T-helper 2 cell (primary cell): ENCODE results near the gene WBP11.

Experiments used
- DNase-seq, 5 experiments: peaks; one replicate each; pipeline versions ENCODE4 v3.0.0 to v3.0.0-alpha.2; 2012 to 2022
- total RNA-seq, 2 donors: gene quantifications; one replicate each; lab custom pipeline; 2026; lab: John Stamatoyannopoulos, UW

Gene WBP11
- total RNA-seq, result 161 to 212 reads per million in 2 donors

DNA sequence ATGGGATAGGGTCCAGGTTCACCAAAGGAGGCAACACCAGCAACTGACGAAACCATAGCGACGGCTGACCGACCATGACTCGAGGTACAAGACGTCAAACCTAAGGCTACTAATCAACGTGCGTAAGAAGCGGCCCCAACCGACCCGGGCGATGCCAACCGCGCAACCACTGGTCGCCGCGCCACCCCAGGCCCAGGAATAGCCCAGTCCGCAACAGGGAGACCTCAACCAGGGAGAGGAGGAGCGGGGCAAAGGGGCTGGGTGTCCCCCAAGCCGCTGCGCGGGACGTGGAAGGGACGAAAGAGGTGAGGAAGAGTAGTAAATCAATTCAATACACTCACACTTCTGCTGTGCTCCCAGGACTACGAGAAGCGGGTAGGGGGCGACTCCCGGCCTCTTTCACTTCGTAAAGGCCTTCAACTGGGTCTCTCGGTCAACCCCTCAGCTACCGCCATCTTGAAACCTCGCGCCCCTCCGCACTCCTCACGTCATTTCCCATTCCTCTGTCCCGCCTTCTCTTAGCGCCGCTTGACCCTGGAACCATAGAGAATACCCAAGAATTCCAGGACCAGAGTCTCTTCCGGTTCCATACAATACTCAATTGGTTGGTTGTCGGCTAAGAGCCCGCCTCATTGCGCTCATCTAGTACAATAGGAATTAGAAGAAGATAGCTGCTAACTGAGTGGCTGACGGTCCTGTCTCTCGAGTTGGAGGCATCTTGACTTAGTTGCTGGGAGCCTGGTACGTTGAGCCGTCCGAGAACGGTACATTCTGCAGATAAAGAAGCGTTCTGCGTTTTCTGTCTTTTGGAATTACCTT is at the start of gene WBP11, which contains the start of gene C12orf60:
Gene WBP11, minus strand, starts transcription at position 468 of the 819 bp plus-strand sequence. CDS start 2,095 bp downstream, outside the sequence.
Gene C12orf60, plus strand, starts transcription at position 660 of the 819 bp plus-strand sequence. CDS start 19,266 bp downstream, outside the sequence.
- peak; percentile 63 to 98 (median 83) for DNase-seq

DNA sequence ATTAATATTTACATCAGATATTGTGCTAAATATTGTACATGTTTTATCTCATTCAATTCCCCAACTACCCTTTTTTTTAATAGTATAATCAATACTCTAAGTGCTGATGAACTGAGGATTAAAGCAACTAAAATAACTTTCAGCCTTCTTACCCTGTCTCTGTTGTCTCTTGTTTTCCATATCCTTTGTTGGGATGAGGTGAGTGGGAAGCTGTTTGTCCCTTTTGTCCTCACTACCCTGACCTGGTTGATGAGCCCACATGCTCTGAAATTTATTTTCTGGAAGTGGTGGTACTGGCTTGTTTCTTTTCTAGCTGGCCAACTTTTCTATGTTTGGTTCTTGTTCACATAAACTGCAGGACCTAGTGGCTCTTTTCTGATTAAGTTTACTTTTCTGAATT is 49.6 kb upstream of the WBP11 start:
- DNase-seq, result no peak

DNA sequence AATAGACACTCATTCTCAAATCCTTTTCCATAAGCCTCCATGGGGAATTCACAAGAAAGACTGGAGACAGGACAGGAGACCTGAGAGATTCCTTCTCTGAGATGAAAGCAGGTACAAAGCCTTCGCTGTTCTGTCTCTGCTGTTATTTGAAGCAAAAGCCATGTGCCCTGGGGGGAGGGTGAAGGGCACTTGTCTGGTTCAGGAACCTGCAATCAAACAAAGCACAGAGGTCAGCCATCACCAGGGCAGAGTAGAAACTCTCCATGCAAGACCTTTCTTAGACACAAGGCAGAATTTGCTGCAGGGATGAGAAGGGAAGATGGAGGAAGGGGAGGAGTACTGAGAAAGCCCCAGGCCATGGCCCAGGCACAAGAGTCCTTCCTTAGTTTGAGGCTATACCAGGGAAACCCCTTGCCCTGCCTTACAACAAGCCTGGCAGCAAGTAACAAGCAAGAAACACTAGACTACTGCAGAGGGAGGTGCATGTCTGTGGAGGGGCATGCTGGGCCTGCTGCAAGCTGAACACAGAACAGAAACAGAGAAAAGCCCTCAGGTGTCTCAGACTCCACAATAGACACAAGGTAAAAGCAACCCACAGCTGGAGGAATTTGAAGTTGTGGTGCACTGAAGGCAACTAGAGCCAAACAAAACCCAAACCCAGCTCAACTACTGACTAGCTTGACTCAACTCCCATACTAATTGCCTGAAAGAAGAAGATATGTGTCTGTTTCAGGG is 47.8 kb upstream of the WBP11 start:
- no peak for DNase-seq

DNA sequence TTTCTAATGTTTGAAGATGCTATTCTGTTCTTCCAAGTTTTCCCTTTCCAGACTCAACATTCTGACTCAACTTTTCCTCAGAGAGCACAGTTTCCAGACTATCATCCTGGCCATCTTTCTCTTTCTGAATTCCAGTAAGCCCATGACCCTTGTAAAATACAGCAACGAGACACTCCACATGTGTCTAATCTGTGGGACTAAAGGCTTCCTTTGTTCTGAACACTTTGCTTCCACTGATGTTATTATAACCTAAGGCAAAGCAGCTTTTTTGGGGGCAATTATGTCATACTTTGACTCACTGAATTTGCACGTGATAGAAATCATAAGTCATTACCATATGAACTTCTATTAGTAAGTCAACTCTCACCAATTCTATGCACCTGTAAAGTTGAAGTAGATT is 46.4 kb upstream of the WBP11 start:
- DNase-seq, result no peak

DNA sequence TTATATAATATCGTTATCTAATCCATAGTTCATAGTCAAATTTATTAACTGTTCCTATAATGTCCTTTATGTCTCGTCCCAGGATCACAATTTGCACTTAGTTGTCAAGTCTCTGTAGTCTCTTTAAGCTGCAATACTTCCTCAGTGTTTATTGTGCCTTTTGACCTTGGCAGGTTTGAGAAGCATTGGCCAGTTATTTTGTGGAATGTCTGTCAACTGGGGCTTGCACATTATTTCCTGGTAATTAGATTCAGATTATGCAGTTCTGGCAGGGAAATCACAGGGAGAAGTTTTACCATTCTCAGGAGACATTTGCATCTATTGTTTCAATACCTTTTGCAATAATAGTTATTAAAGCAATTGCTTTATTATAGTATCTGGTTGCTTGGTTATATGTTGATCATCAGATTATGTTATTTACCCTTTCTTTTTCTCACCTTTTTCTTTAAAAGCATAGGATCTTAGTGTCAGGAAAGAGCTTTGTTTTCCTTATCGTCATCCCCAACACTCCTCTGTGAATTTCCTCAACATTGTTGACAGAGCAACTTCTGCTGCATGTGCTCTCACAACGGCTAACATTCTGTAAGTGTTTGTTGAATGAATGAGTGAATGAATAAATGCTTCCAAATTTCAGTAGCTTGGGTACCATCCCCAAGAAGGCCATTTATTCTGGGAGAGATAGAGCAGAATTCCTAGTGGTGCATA is 43.8 kb upstream of the WBP11 start:
- no peak for DNase-seq

DNA sequence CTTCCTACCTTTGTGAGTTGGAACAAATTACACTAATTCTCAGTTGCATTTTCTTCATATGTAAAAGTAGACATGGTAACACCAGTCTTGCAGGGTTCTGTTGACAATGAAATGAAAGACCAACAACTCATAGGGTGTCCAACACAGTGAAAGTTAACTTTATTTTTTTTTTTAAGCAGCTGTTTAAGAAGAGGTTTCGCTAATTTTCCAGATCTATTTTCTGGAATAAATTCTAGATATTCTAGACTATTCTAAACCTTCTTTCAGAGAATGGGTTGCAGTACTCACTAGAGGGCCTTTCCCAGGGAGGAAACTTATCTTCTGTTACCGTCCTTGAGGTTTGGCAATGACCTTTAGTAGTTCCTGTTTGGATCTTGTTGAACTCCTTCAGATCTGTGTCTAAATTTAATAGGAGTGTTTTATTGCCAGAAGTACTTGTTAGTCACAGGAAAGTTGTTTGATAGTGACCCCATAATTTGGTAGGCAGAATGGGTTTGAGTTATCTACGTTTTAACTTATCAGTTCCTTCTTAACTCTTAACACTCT is 42.8 kb upstream of the WBP11 start:
- no peak for DNase-seq

DNA sequence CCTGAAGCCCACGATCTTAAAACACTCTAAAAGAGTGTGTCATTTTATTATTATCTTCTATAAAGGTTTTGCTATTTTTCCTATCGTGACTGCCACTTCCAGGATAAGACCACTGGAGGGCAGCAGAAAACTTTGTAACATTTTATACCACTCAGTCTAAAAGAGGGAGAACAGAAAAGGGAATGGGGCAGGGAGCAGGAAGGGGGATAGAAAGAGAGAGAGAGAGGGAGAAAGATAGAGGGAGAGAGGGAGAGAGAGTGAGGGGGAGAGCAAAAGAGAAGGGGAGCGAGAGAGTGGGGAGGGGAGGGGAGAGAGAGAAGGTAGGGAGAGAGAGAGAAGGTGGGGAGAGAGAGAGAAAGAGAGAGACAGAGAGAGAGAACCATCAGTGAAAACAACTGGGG is 42.1 kb upstream of the WBP11 start:
- peak in 2 of 5 experiments; percentile 29 to 47 for DNase-seq

DNA sequence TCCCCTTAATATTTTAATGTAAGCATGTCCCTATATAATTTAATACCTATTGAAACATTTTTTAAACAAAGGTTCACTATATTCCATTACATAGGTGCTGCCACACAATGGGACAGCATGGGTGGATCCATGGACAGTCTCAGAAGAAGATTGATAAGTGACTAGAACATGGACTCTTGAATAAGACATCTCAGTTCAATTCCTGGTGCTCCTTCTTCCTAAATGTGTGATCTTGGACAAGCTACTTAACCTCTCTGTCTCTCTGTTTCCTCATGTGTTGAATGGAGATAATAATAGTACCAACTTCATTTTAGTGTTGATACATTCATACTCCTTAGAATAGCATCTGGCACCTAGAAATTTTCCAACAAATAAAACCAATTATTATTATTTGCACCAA is 41.1 kb upstream of the WBP11 start:
- no peak for DNase-seq

DNA sequence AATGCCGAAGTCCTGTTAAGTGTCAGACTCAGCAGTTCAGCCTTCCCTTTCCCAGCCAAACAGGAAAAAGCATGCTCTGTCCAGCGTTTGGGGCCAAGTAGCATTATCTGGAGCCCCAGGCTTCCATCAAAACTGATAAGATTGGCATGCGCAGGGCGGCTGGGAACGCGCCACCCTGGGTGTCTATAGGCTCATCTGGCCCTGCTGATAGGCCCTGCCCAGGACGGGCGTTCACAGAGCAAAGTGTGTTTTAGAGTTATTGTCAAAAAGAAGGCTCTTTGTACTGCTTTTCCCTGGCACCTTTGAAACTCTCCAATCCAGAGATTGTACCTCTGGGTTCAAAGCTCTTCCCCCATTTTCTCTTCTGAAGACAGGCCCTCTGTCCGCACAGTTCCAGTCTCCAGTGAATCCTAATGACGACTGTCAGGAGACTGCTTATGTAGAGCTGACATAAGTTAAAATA is 40.2 kb upstream of the WBP11 start, which contains the start of gene ART4:
Gene ART4, minus strand, starts transcription at position 102 of the 463 bp plus-strand sequence. CDS start 413 bp downstream, outside the sequence.
- no peak for DNase-seq

DNA sequence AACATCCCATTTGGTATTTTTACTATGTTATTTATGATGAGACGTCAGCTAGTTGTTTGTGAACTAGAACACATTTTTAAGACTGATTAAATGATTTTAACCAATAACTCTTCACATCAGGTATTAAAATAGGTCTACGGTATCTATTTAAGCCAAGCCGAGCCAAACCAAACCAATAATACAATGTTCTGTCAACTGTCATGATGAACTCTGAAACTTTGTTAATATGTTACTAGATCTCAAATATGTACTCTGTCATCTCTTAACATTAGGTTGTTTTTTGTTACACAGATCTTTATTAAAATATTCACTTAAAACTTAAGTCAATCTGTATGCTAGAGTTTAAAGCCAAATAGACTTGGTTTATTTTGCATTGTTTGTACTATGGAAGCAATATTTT is 39.0 kb upstream of the WBP11 start:
- DNase-seq, result no peak

DNA sequence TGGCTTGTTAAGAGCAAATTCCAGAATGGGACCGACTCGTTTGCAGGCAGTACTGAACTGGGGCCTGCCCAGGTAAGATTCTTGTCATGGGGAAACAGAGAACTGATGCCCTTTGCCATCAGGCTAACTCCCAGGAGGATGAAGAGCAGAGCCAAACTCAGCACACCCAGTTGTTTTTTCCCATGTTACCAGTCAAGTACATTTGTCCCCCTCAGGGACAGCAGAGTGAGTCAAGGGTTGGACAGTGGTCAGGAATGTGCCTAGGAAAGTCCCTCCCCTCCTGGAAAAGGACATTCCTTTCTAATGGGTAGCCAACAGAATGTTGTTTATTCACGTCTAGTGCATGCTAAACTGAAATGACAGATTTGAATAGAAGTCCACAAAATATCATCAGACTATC is 38.5 kb upstream of the WBP11 start:
- no peak for DNase-seq

DNA sequence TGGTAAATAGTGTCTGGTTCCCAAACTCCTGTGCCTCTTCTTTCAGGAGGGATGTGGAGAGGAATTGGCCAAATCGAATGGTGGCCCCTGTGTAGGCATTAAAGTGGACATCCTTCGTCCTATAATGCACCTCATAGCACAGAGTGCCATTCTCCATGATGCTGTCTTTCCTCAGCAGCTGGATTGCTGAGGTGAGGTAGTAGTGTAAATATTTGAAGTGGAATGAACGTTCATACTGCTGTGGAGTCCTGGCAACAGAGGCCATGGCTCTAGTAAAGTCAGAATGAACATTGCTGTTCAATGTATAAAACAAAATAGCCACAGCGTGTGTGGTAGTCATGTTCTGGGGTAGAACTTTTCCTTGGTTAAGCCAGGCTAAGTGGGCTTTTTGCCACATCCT is 37.3 kb upstream of the WBP11 start:
- no peak for DNase-seq

DNA sequence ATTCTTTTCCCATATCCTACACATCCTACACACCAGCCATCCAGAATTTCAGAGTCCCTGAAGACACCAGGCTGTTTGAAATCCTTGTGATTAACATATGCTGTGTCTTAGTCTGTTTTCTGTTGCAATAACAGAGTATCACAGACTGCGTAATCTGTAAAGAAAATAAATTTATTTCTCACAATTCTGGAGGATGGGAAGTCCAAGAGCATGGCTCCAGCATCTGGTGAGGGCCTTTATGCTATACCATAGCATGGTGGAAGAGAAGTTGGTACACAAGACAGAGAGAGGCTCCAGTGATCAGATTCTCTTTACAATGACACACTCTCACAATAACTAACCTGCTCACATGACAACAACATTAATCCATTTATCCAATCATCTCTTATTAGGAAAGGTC is 36.0 kb upstream of the WBP11 start:
- DNase-seq, result no peak

DNA sequence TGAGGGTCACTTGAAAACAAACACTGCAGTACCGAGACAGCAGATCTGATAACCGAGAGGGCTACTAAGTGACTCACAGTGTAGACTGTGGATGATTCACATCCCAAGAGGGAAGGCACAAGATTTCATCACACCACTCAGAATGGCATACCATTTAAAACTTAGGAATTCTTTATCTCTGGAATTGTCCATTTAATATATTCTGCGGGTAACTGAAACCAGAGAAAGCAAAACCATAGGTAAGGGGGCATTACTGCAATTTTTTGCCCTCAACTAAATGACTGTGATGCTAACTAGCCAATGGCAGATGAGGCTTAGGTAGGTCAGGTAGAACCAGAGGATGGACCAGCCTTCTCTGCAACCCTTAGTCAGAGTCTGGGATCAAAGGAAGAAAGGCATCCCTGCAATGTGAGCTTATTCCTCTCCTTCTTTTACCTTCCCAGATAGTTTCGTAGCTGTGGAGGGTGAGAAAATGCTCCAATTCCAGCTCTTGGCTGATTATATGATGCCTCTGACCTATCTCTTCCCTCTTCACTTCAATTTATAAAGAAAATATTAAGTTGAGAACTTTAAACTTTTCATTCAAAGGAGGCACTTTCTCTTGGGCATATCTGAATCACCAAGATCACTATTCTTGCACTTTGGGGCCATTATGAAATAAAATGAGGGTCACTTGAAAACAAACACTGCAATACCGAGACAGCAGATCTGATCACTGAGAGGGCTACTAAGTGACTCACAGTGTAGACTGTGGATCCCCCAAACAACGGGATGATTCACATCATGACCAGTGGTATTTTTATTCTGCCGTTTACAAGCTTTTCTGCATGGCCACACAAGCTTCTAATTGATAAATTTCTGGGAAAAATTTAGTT is 33.3 kb upstream of the WBP11 start:
- DNase-seq, result no peak

DNA sequence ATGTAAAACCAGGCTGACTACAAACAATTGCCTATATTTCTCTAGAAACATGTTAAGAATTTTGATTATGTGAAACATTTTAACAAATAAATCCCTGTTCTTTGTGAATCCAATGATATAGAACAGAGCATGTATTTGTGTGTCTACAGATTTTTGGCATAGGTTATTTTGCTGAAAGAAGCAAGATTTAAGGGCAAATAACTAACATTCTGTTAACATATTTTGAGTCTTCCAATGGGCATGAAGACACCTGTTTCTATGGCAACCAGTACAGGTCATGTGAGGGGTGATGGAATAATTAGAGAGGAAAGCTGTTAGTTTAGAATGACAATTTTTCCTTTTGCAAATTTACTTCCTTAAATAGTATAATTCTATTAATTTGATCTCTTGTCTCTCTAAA is 31.2 kb upstream of the WBP11 start:
- DNase-seq, result no peak

DNA sequence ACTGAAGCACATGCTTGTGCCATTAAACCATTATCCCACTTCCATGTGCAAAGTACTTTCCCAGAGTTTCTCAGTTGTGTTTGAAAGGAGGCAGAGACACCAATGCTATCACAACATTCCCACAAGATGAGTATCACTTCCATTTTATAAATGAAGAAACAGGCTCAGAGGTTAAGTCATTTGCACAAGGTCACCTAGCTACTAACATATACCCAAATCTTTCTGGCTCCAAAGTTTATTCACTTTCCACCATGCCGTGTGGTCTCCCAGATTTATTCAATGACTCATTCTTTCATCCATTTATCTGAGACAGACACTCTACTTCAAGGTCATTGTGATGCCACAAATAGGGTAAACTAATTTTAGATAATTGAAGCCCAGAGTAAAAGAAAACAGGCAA is 30.7 kb upstream of the WBP11 start:
- DNase-seq, result no peak

DNA sequence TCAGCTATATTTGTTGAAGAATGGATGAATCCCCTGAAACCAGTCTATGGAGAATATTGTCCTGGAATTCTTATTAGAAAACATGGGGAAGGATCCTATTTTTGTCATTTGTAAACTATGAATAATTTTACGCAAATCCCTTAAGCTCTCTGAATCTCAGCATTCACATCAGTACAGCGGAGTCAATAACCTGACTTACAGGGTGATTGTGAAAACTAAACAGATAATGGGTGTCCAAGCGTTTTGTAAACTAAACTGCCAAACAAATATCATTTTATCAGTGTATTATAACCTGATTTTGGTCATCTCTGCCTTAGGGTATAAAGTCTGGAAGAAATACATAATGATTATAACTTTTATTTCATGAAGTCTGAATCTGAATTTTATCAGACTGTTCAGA is 30.1 kb upstream of the WBP11 start:
- no peak for DNase-seq

DNA sequence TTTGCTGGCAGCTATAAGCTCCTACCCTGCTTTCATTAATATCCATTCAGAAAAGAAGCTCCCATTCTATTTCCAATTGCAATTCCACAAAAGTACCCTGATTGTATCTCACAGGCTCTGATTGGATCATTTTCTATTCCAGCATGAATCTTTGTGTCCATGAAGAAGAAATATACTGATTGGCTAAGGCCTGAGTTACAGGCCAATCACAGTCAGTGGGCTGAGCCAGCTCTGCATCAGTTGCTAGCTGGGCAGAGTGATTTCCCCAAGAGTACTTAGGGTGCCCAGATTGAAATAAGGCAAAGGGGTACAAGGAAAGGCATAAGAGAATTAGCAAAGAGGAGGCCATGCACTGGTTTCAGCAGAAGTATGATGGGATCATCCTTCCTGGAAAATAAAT is 25.6 kb upstream of the WBP11 start:
- DNase-seq, result peak in 1 of 5 experiments; percentile 21

DNA sequence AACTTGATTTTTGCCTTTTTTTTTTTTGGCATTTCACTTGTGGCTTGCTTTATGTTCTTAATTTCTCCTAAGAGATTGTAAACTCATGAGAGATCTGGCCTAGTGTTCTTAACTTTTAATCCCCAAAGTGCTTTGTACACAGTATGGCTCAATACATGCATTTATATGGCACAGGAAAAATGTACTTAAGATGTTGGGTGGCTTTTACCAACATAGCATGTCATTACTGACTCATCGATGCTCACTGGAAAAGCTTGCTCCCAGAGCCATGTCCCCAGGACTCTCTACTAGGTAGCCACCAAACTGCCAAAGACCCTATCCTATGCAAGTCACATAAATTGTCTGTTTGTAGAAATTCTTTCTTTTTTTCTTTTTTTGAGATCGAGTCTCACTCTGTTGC is 23.8 kb upstream of the WBP11 start:
- no peak for DNase-seq

DNA sequence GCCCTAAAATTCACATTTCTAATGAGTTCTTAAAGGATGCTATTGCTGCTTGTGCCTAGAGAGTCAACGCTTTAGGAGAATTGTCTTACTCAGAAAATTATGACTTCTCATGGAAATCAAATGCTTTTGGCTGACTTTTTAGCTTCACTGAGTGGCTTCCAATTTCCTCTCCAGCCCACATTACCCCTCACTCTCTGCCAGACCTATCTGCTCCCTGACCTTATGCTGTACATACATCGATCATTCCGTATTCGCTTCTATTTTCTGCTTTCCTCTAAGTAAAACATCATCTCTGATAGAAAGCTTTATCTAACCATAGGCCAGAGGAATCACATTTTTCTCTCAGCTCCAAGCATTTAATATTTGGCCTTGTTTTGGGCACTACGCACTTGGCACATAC is 23.2 kb upstream of the WBP11 start:
- DNase-seq, result no peak

DNA sequence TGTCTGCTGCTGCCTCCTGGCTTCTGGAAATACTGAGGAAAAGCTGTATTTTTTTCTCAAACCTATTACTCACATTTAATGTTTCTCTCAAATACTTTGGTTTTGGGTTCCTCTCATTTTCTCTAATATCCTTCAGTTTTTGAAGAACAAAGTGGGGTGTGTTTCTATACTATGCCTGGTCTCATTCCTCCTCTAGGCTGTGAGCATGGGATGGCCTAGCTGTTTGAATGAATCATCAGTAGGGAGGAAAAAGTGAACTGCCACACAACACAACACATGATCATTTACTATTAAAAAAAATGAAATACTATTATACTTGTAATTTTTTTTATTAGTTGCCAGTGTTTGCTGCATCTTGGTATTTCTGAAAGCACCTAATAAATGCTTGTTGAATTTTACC is 22.0 kb upstream of the WBP11 start:
- no peak for DNase-seq
